ENCODE results near the gene TBCCD1.
A peak's percentile ranks its signal among the peaks of the same experiment; 100 is the strongest.

Gene TBCCD1, protein sequence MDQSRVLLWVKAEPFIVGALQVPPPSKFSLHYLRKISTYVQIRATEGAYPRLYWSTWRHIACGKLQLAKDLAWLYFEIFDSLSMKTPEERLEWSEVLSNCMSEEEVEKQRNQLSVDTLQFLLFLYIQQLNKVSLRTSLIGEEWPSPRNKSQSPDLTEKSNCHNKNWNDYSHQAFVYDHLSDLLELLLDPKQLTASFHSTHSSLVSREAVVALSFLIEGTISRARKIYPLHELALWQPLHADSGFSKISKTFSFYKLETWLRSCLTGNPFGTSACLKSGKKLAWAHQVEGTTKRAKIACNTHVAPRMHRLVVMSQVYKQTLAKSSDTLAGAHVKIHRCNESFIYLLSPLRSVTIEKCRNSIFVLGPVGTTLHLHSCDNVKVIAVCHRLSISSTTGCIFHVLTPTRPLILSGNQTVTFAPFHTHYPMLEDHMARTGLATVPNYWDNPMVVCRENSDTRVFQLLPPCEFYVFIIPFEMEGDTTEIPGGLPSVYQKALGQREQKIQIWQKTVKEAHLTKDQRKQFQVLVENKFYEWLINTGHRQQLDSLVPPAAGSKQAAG

DNA sequence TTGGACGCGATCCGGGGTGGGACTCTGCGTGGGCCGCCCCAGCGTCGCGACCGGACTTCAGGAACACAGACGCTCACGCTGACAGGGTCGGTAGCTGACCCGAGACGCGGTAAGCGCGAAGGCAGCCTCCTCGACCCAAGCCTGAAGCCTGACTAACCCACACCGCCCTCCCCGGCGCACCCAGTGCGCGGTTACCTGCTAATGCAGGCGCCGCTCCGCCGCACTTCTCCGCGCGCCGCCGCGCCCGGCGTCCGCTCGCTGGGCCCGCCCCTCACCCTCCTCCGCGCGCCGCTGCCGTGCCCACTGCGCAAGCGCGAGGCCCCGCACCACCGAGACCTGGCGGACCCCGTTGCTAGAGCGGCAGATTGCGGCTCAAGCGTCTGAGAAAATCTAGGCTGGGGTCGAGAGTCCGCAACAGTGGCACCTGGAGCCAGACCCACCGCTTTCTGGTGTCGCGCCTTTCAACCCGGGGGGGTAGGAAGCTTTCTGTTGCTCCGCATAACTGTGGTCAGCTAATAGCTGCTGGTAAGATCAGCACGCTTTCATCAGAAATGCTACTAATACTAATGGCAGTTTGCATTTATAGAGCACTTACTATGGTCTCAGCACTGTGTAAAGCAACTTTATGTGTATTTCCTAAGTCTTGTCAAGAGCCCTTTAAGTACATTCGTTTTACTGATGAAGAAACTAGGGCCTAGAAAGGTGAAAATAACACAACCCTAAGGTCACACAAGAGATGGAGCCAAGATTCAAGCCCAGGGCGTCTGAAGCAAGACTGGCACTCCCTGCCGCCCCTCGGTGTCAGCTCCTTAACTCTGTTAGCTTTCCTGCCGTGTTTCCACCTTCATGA is at the start of gene TBCCD1:
TSS of gene TBCCD1 (minus strand) at position 268 of the 850 bp plus-strand sequence. CDS start 3,010 bp downstream, outside the sequence.
- Mint-ChIP-seq H3K27ac (peak within 1 kb of the TSS; percentile 85), H3K27me3 (peaks cover 3% of the 10 kb centered on the region), H3K36me3 (ENCODE audit: low read depth) (peaks cover 17% of the 10 kb centered on the region), H3K9me3 (no peaks in the 10 kb centered on the region), H3K4me3 (peak within 1 kb of the TSS; percentile 97), H3K4me1 (peaks cover 63% of the 10 kb centered on the region)
- ATAC-seq: peak; percentile 55
- peak; percentile 96 for DNase-seq

DNA sequence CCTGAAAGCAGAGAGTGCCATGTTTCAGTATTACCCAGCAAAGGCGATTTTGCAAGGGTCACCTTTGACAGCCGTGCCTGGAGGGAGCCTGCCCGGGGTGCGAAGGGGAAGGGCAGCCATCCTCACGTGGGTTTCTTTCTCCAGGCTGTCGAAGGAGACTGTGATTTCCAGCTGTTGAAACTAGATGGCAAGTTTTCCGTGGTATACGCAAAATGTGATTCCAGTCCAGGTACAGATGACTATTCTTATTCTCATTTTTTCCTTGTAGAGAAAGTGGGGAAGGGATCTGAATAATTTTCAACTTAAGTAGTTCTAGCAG is 49.1 kb upstream of the TBCCD1 start:
- no peak for ATAC-seq
- Mint-ChIP-seq H3K27ac (no peak overlapping the region), H3K27me3 (peaks cover 46% of the 10 kb centered on the region), H3K9me3 (no peaks in the 10 kb centered on the region), H3K4me3 (no peak overlapping the region), H3K4me1 (peaks cover 26% of the 10 kb centered on the region), H3K36me3 (ENCODE audit: low read depth) (no peaks in the 10 kb centered on the region)
- DNase-seq: no peak

DNA sequence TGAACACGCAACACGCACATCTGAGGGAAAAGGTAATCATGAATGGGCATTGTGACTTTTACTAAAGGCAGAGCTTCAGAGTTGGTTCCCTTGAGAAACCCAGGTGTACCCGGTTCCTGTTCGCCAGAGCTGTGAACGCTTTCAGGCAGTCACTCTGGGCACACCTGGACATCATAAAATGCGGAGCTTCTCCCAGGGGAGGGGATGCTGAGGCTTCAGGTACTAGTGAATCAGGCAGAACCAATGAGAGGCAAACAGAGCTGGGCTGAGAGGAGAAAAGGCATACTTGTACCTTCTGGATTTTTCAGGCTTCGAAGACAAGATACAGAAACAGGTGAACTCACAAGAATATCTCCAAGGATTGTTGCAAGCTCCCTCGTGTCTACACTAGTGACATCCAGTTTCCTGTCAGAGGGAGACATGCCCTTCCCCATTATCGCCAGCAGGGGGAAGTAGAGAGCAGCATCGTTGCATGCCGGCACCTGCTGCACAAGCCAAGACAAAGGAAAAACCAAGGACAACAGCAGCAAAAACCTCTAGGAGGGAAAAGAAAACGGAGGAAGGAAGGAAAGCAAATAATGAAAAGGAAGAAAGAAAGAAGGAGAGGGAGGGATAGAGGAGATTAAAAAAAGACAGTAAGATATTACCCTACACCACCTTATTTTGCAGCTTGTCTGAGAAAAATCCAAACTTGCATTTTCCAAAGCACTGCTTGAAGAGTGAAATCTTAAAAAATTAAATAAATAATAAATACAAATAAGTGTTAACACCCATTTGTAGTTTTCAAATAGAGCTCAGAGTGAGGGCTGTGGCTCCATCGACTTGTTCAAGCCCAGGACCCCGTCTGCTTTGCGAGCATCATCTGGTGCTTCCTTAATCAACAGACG is 47.7 kb upstream of the TBCCD1 start:
- H3K4me3 Mint-ChIP-seq: peak overlapping the region; percentile 30
- peak overlapping the region; percentile 7 for H3K27ac Mint-ChIP-seq

DNA sequence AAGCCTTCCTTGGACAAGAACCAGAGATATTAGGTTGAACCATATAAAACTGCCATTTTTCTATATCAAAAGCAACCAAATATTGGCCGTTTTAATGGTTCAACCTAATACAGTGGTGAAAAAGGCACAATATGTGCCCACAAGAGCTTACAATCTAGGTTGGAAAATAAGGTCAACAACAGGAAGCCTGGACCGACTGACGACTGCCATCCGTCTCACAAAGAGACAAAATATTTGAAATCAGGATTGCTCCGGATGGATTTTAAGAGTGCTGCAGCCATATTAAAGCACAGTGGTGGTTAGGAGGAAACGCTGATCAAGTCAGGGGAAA is 47.1 kb upstream of the TBCCD1 start:
- DNase-seq (no peak), ATAC-seq (no peak)
- Mint-ChIP-seq H3K27me3 (peaks cover 38% of the 10 kb centered on the region), H3K4me3 (peak overlapping the region; percentile 30), H3K9me3 (no peaks in the 10 kb centered on the region), H3K36me3 (ENCODE audit: low read depth) (no peaks in the 10 kb centered on the region), H3K27ac (no peak overlapping the region), H3K4me1 (peaks cover 26% of the 10 kb centered on the region)

More for the DNA sequence above, 47.7 kb upstream of the TBCCD1 start:
- ATAC-seq: peak; percentile 45
- H3K9me3 Mint-ChIP-seq: no peaks in the 10 kb centered on the region
- peaks cover 26% of the 10 kb centered on the region for H3K4me1 Mint-ChIP-seq
- DNase-seq: peak; percentile 78
- no peaks in the 10 kb centered on the region for H3K36me3 Mint-ChIP-seq (ENCODE audit: low read depth)
- H3K27me3 Mint-ChIP-seq: peaks cover 41% of the 10 kb centered on the region

DNA sequence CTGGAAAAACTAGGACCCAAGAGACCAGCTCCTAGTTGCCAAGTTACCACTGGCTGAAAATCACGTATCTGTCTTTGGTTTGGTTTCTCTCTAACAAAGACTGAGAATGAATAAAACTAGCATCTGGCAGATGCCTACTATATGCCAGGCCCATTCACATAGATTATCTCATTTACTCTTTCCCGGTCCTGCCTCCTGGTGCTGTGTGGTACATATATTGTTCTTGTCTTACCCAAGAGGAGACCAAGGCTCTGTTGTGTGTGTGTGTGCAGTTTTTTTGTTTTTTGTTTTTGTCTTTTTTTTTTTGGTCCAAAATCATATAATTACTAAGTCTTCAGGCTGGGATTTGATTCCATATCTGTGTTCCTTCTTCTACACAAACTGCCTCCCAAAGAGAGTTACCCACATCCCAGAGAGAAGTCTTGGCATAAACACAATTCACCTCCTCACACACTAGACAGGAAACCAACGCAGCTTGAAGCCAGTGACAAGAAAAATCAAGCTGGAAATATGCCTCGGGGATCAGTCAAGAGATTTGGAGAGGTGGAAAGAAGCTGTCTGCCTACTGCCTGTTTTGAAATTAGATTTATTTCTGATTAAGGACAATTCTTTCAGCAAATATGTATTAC is 46.6 kb upstream of the TBCCD1 start:
- peaks cover 37% of the 10 kb centered on the region for H3K27me3 Mint-ChIP-seq
- H3K36me3 Mint-ChIP-seq (ENCODE audit: low read depth): no peaks in the 10 kb centered on the region
- no peak overlapping the region for H3K4me3 Mint-ChIP-seq
- H3K9me3 Mint-ChIP-seq: no peaks in the 10 kb centered on the region
- DNase-seq (no peak), ATAC-seq (no peak)
- no peak overlapping the region for H3K27ac Mint-ChIP-seq
- H3K4me1 Mint-ChIP-seq: peaks cover 26% of the 10 kb centered on the region

DNA sequence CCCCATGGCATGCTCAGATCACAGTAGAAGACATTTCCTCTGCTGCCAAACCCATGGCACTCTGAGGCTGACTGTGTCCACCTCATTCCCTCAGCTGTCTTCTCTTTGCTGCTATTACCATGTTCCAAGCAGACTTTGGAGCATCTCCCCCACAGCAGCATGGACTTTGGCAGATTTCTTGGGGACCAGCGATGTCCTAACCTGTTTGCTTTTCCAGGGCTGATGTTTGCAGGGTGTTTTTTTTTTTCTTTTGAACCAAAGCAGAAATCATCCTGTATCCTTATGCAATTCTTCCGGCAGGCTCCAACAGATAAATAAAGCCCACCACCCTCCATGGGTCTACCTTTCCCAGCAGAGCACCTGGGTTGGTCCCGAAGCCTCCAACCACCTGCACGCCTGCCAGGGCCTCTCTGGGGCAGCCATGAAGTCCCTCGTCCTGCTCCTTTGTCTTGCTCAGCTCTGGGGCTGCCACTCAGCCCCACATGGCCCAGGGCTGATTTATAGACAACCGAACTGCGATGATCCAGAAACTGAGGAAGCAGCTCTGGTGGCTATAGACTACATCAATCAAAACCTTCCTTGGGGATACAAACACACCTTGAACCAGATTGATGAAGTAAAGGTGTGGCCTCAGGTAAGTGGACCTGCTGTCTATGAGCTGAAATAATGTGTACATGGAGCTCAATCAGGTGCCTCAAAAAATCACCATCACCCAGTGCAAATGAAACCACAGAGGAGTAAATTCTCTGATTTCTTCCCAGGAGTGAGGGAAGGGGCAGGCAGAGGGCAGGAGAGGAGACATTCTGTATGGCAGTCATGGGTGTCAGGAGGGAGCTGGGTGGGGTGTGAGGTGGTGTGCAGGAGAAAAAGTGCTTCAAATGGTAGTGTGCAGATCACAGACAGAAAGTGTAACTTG is 45.8 kb upstream of the TBCCD1 start, which contains the start of gene AHSG:
TSS of gene AHSG (plus strand) at position 340 of the 916 bp plus-strand sequence. CDS start at position 422, 82 bp downstream.
- Mint-ChIP-seq H3K27me3 (peaks cover 29% of the 10 kb centered on the region), H3K4me1 (peaks cover 24% of the 10 kb centered on the region), H3K36me3 (ENCODE audit: low read depth) (no peaks in the 10 kb centered on the region), H3K9me3 (no peaks in the 10 kb centered on the region), H3K27ac (no peak within 1 kb of the TSS), H3K4me3 (no peak within 1 kb of the TSS)
- DNase-seq: no peak
- no peak for ATAC-seq

DNA sequence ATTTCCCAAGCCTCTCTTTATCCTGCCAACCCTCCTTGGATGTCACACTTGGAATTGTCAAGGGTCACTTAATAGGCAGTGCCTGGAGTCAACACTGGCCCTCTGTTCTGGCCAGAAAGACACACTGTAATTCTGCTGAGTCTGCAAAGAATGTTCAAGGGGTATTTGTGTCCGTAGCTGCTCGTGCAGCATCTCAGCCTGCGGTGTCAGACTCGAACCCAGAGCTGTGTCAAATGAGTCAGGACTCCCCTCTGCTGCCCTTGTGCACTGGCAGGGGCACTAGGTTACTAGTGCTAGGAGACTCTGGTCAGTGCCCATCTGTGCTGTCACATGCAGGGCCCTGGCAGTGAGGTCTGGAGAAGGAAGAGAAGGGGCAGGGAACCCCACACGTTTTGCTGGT is 44.9 kb upstream of the TBCCD1 start:
- H3K4me1 Mint-ChIP-seq: peaks cover 18% of the 10 kb centered on the region
- DNase-seq (no peak), ATAC-seq (no peak)
- no peak overlapping the region for H3K4me3 Mint-ChIP-seq
- no peaks in the 10 kb centered on the region for H3K9me3 Mint-ChIP-seq
- peaks cover 21% of the 10 kb centered on the region for H3K27me3 Mint-ChIP-seq
- no peaks in the 10 kb centered on the region for H3K36me3 Mint-ChIP-seq (ENCODE audit: low read depth)
- H3K27ac Mint-ChIP-seq: no peak overlapping the region

DNA sequence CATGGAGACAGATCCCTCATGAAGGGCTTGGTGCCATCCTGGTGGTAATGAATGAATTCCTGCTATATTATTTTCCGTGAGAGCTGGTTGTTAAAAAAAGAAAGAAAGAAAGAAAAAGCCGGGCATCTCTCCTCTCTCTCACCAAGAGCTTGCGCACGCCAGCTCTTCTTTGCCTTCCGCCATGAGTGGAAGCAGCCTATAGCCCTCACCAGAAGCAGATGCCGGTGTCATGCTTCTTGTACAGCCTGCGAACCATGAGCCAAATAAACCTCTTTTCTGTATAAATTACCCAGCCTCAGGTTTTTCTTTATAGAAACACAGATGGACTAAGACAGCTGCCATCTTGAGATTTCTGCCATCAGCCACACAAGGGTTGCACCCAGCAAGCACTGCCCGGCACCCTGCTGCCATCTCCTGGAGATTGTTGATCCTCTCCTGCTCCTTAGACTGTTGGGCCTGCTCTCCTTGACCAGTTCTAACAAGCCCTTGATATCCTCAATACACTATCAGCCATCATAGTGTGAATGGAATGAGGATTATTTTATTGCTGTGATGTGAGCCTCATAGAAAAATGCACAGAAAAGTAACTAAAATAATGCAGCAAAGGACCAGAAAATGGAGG is 42.2 kb upstream of the TBCCD1 start:
- Mint-ChIP-seq H3K4me1 (peaks cover 1% of the 10 kb centered on the region), H3K27ac (no peak overlapping the region), H3K27me3 (peaks cover 17% of the 10 kb centered on the region), H3K4me3 (no peak overlapping the region), H3K36me3 (ENCODE audit: low read depth) (no peaks in the 10 kb centered on the region), H3K9me3 (no peaks in the 10 kb centered on the region)
- DNase-seq: no peak
- no peak for ATAC-seq

DNA sequence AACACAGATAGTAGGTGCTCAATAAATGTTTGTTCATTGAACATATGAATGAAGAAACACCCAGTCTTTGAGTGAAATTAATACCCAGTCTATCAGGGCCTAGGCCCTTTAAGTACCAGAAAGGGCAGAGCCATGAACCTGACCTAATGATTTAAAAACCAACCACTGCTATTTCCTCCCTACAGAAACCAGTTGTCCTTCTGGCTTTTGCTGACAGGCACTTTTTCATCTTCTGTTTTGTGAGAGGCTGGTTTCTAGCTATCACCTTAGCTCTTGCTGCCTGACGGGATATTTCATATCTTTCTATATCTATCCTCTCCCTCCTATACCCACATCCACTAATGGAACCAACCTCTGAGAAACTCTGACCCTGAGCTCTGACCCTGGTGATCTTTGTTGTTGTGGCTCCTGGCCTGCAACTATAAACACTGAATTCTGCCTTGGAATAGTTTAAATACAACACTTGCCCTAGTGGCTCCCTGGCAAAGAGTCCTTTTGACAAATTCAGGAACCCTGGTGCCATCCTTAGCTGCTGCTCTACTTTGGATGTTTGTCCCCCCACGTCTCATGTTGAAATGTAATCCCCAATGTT is 41.6 kb upstream of the TBCCD1 start:
- H3K4me3 Mint-ChIP-seq: no peak overlapping the region
- peaks cover 15% of the 10 kb centered on the region for H3K27me3 Mint-ChIP-seq
- H3K36me3 Mint-ChIP-seq (ENCODE audit: low read depth): no peaks in the 10 kb centered on the region
- H3K27ac Mint-ChIP-seq: no peak overlapping the region
- DNase-seq (no peak), ATAC-seq (no peak)
- no peaks in the 10 kb centered on the region for H3K4me1 Mint-ChIP-seq
- no peaks in the 10 kb centered on the region for H3K9me3 Mint-ChIP-seq

DNA sequence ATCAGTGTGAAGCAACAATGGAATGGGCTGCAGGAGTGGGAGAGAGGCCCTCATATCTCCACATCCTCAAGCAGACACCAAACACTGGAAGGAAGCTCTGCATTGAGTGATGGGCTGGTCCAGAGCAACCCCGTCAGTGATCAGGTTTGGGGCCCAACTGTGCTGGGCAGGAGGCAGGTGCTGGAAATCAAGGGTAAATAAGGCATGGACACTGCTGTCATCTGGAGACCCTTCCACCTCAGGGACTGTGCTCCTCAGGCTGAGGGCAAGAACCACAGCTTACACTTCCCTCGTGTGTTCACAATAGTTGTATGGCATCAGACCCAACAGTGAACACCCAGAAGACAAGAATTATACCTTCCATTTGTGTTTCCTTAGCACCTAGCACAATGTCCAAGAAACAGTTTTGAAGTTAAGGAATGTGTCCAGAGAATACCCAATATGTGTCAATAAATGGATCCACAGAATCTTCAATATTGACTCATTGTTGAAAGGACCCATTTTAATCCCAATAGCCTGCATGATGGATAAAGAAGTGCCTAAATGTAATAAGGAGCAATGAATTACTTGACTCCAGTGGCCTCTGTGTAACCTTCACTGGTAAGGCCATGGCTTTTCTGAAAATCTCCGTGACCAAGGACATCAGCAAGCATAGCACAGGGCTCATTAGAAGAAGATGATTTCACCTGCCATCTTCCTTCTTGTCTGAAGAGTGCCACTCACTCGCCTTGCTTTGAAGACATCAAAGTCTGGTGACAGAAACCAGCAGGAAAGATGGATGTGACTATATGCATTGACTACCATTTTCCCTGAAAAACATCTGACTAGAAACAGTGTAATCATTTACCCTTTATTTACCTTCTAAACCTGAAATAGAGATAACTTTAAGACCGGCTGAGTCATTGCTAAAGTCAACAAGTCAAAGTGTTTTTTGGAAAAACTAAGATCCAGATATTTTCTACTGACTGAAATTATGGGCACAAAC is 38.7 kb upstream of the TBCCD1 start:
- DNase-seq: no peak
- Mint-ChIP-seq H3K4me3 (no peak overlapping the region), H3K4me1 (no peaks in the 10 kb centered on the region), H3K27me3 (no peaks in the 10 kb centered on the region), H3K9me3 (no peaks in the 10 kb centered on the region), H3K27ac (no peak overlapping the region), H3K36me3 (ENCODE audit: low read depth) (no peaks in the 10 kb centered on the region)
- no peak for ATAC-seq

DNA sequence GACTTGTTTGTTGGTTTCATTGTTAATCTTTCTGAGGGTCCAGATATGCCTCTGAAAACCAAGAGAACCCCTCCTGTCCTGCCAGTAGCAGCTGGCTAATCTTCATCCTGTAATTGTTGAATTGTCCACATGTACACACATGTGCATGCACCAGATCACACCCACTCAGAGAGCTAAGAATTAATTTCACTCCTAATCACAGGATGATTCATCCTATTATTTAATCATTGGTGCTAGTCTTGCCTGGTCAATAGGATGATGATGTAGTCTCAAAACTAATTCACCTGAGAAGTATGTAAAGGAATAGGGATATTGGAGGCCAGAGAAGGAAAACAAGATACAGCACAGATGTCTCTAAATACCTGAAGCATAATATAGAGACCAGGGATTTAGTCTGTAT is 37.9 kb upstream of the TBCCD1 start:
- no peak overlapping the region for H3K27ac Mint-ChIP-seq
- no peaks in the 10 kb centered on the region for H3K4me1 Mint-ChIP-seq
- no peaks in the 10 kb centered on the region for H3K9me3 Mint-ChIP-seq
- ATAC-seq (no peak), DNase-seq (no peak)
- H3K27me3 Mint-ChIP-seq: no peaks in the 10 kb centered on the region
- H3K4me3 Mint-ChIP-seq: no peak overlapping the region
- H3K36me3 Mint-ChIP-seq (ENCODE audit: low read depth): no peaks in the 10 kb centered on the region
